Left hindlimb (tissue), 1 donor: ENCODE data around the gene MAPT.
"Not testable (repeated sequence)": the region's sequence is repeated elsewhere in the genome, so short reads cannot be mapped to it uniquely, and the experiment has no call there.

ENCODE experiments used
- DNase-seq: peaks from one replicate; pipeline ENCODE4 v3.0.0-alpha.2; 2018

The MAPT gene

GRCh38 chr17:45902892-45903346 is 8.6 kb downstream of the MAPT start:
- DNase-seq, result no peak

GRCh38 chr17:45904866-45905265 is 10.5 kb downstream of the MAPT start:
- DNase-seq, result no peak

GRCh38 chr17:45905814-45906213 is 11.5 kb downstream of the MAPT start:
- no peak for DNase-seq

- no peak for DNase-seq
Observed at GRCh38 chr17:45906237-45906636, 11.9 kb downstream of the MAPT start.

GRCh38 chr17:45906927-45907622 is 12.7 kb downstream of the MAPT start:
- DNase-seq, result no peak

- DNase-seq, result no peak
Observed at GRCh38 chr17:45907750-45908395, 13.5 kb downstream of the MAPT start.

GRCh38 chr17:45908460-45908859 is 14.1 kb downstream of the MAPT start:
- no peak for DNase-seq

GRCh38 chr17:45908935-45909334 is 14.6 kb downstream of the MAPT start:
- DNase-seq, result no peak

GRCh38 chr17:45910667-45911066 is 16.3 kb downstream of the MAPT start:
- no peak for DNase-seq

GRCh38 chr17:45912319-45912718 is 18.0 kb downstream of the MAPT start:
- no peak for DNase-seq

- DNase-seq, result not testable (repeated sequence)
Observed at GRCh38 chr17:45913030-45913429, 18.7 kb downstream of the MAPT start.

GRCh38 chr17:45914047-45914717 is 19.8 kb downstream of the MAPT start:
- no peak for DNase-seq

GRCh38 chr17:45915263-45915662 is 20.9 kb downstream of the MAPT start:
- no peak for DNase-seq

- no peak for DNase-seq
Observed at GRCh38 chr17:45917081-45917480, 22.7 kb downstream of the MAPT start.

GRCh38 chr17:45918241-45918745 is 23.9 kb downstream of the MAPT start:
- DNase-seq, result no peak

GRCh38 chr17:45919136-45919535 is 24.8 kb downstream of the MAPT start:
- no peak for DNase-seq

- no peak for DNase-seq
Observed at GRCh38 chr17:45920083-45920482, 25.7 kb downstream of the MAPT start.

GRCh38 chr17:45923511-45924268 is 29.3 kb downstream of the MAPT start:
- DNase-seq, result no peak

GRCh38 chr17:45924332-45924820 is 30.0 kb downstream of the MAPT start:
- no peak for DNase-seq

- DNase-seq, result no peak
Observed at GRCh38 chr17:45925311-45925710, 31.0 kb downstream of the MAPT start.

- DNase-seq, result no peak
Observed at GRCh38 chr17:45927247-45927646, 32.9 kb downstream of the MAPT start.

- DNase-seq, result no peak
Observed at GRCh38 chr17:45929344-45929743, 35.0 kb downstream of the MAPT start.

GRCh38 chr17:45930420-45930951 is 36.1 kb downstream of the MAPT start:
- no peak for DNase-seq
